PC-9 (cell line): ENCODE data around the gene CCDC158. TPM values are rescaled to one million over a fixed set of nuclear protein-coding genes. Genes with fewer than 3 reads are reported as not detected.
A peak's percentile ranks its signal among the peaks of the same experiment; 100 is the strongest.

Source experiments
- BruUV-seq: library from RNA; stranded (reverse); fragments of 400-500 nt; replicated peaks from 2 replicates; lab custom pipeline; 2021; lab: Mats Ljungman, UMichigan
- CTCF ChIA-PET: fragments of 300-600 bp; sonication (Branson Sonifier 250); formaldehyde crosslinking; loops from one replicate; lab custom pipeline; 2022; ENCODE audit warnings: antibody characterized with exemption; lab: Charles Lee
- POLR2A ChIA-PET: fragments of 300-600 bp; sonication (Branson Sonifier 250); formaldehyde crosslinking; loops from one replicate; lab custom pipeline; 2022; ENCODE audit warnings: antibody characterized with exemption; ENCODE audit not compliant: unreplicated experiment; lab: Charles Lee
- DNase-seq, 2 experiments: peaks; one replicate each; pipeline versions ENCODE4 v3.0.0 to v3.0.0-alpha.2; 2015 to 2022; ENCODE audit warnings: mixed read lengths in 1 of 2
- H2AFZ ChIP-seq: fragments of 200-600 bp; sonication (generic); 2 replicates; pipeline ENCODE4 v1.8.1; 2017; ENCODE audit warnings: antibody characterized with exemption
- H3F3A ChIP-seq: fragments of 200-600 bp; sonication (generic); 2 replicates; pipeline ENCODE4 v1.8.1; 2017; ENCODE audit warnings: antibody characterized with exemption, mild to moderate bottlenecking, low read depth; ENCODE audit not compliant: insufficient read depth
- H3K27ac ChIP-seq: fragments of 200-600 bp; sonication (generic); 2 replicates; pipeline ENCODE4 v1.6.1; 2016; ENCODE audit warnings: mixed run types
- H3K27me3 ChIP-seq: fragments of 200-600 bp; sonication (generic); 2 replicates; pipeline ENCODE4 v1.6.1; 2016; ENCODE audit warnings: low read depth, mixed run types; ENCODE audit not compliant: insufficient read depth
- H3K36me3 ChIP-seq: fragments of 200-600 bp; sonication (generic); 2 replicates; pipeline ENCODE4 v1.6.1; 2016; ENCODE audit warnings: low read depth, mixed run types
- H3K4me1 ChIP-seq: fragments of 200-600 bp; sonication (generic); replicated peaks from 2 replicates; pipeline ENCODE4 v1.6.1; 2016; ENCODE audit warnings: mixed run types; ENCODE audit not compliant: insufficient read depth
- H3K4me2 ChIP-seq: fragments of 200-600 bp; sonication (generic); 2 replicates; pipeline ENCODE4 v1.6.1; 2017; ENCODE audit warnings: mixed run types
- H3K4me3 ChIP-seq: fragments of 200-600 bp; sonication (generic); 2 replicates; pipeline ENCODE4 v1.6.1; 2016; ENCODE audit warnings: mixed run types
- H3K79me2 ChIP-seq: fragments of 200-600 bp; sonication (generic); 2 replicates; pipeline ENCODE4 v1.6.1; 2017; ENCODE audit warnings: low read depth, mixed run types
- H3K9me2 ChIP-seq: fragments of 200-600 bp; sonication (generic); 2 replicates; pipeline ENCODE4 v1.8.1; 2017; ENCODE audit warnings: mild to moderate bottlenecking; ENCODE audit not compliant: insufficient read depth
- H3K9me3 ChIP-seq: fragments of 200-600 bp; sonication (generic); 2 replicates; pipeline ENCODE4 v1.8.1; 2016; ENCODE audit warnings: low read depth; ENCODE audit not compliant: insufficient read depth
- H4K20me1 ChIP-seq: fragments of 200-600 bp; sonication (generic); 2 replicates; pipeline ENCODE4 v1.8.1; 2017; ENCODE audit not compliant: insufficient read depth
- CTCF ChIP-seq: fragments of 200-600 bp; sonication (generic); conservative IDR thresholded peaks from 2 replicates; pipeline ENCODE4 v1.6.1; 2017; ENCODE audit warnings: mixed run types, antibody characterized with exemption, mild to moderate bottlenecking, moderate library complexity
- EZH2 ChIP-seq: fragments of 200-600 bp; sonication (generic); IDR thresholded peaks from 2 replicates; pipeline ENCODE4 v1.8.0; 2017; ENCODE audit warnings: antibody characterized with exemption, low read depth
- intact Hi-C: fragments of 100-400 bp; cut with micrococcal nuclease; formaldehyde crosslinking; loops from one replicate; pipeline ENCODE4 v1.10.0; 2022; ENCODE audit not compliant: unreplicated experiment
- total RNA-seq: library from RNA; stranded (reverse); gene quantifications from 2 replicates; pipeline ENCODE4 v1.2.3, GENCODE V29; 2021

CCDC158 gene
- total RNA-seq, 1 experiment from 2014 or later = not detected

GRCh38 chr4:76463568-76463967 is 42.6 kb upstream of the CCDC158 start:
- H3K27ac ChIP-seq = no peak overlapping the region
- no peaks in the 10 kb centered on the region for H3F3A ChIP-seq
- H3K79me2 ChIP-seq = no peaks in the 10 kb centered on the region
- H3K4me3 ChIP-seq = no peak overlapping the region
- ChIA-PET POLR2A (no interaction called here), CTCF (no interaction called here)
- H4K20me1 ChIP-seq = no peaks in the 10 kb centered on the region
- TF ChIP-seq EZH2 = no peak
- TF ChIP-seq CTCF = no peak
- no peak overlapping the region for H3K4me2 ChIP-seq
- H2AFZ ChIP-seq = no peak overlapping the region
- no peaks in the 10 kb centered on the region for H3K9me3 ChIP-seq
- intact Hi-C loops = no loop called here
- no peaks in the 10 kb centered on the region for H3K36me3 ChIP-seq
- no TSS peak for BruUV-seq
- H3K9me2 ChIP-seq = no peaks in the 10 kb centered on the region
- no peaks in the 10 kb centered on the region for H3K27me3 ChIP-seq
- DNase-seq = no peak
- 0 out of 2 replicates have a peak, but pooled peaks cover 3% of the 10 kb centered on the region for H3K4me1 ChIP-seq

GRCh38 chr4:76459291-76459723 is 38.4 kb upstream of the CCDC158 start:
- CTCF ChIA-PET = no interaction called here
- H3K9me2 ChIP-seq = no peaks in the 10 kb centered on the region
- peak; percentile 64 to 66 for DNase-seq
- intact Hi-C loops = no loop called here
- H3K4me3 ChIP-seq = no peak overlapping the region
- H3K36me3 ChIP-seq = no peaks in the 10 kb centered on the region
- TF ChIP-seq EZH2 (no peak), CTCF (no peak)
- no TSS peak for BruUV-seq
- no peaks in the 10 kb centered on the region for H3F3A ChIP-seq
- H2AFZ ChIP-seq = peak overlapping the region; percentile 65
- H3K4me2 ChIP-seq = no peak overlapping the region
- no peaks in the 10 kb centered on the region for H3K27me3 ChIP-seq
- H3K27ac ChIP-seq = peak overlapping the region; percentile 77
- H3K79me2 ChIP-seq = no peaks in the 10 kb centered on the region
- H3K4me1 ChIP-seq = 0 out of 2 replicates have a peak, but pooled peaks cover 3% of the 10 kb centered on the region
- H3K9me3 ChIP-seq = no peaks in the 10 kb centered on the region
- POLR2A ChIA-PET = interaction anchor here (0.6 to 0.7 kb wide), 3 partner anchors 17 to 372 kb away, joined by 3 to 7 read pairs (median 6); no protein-coding TSS in a partner anchor
- H4K20me1 ChIP-seq = no peaks in the 10 kb centered on the region

- Histone ChIP-seq H4K20me1 (no peaks in the 10 kb centered on the region), H3K79me2 (no peaks in the 10 kb centered on the region), H3K36me3 (no peaks in the 10 kb centered on the region), H3F3A (no peaks in the 10 kb centered on the region), H3K4me2 (0 out of 2 replicates have a peak overlapping the region, but pooled peaks have one; percentile 13), H3K9me3 (no peaks in the 10 kb centered on the region), H3K27me3 (no peaks in the 10 kb centered on the region), H3K4me1 (0 out of 2 replicates have a peak, but pooled peaks cover 3% of the 10 kb centered on the region), H3K4me3 (no peak overlapping the region), H2AFZ (0 out of 2 replicates have a peak overlapping the region, but pooled peaks have one; percentile 65), H3K27ac (peak overlapping the region; percentile 77), H3K9me2 (no peaks in the 10 kb centered on the region)
- intact Hi-C loops = no loop called here
- TF ChIP-seq CTCF = no peak
- TF ChIP-seq EZH2 = no peak
- CTCF ChIA-PET = no interaction called here
- POLR2A ChIA-PET = interaction anchor here (0.7 kb wide), 2 partner anchors 18 to 61 kb away, joined by 3 to 7 read pairs; no protein-coding TSS in a partner anchor
- peak in 1 of 2 experiments; percentile 30 for DNase-seq
- BruUV-seq = TSS peak; percentile 82
Measured at GRCh38 chr4:76458825-76459224, 37.9 kb upstream of the CCDC158 start.
